NT2/D1 (cell line): Measurements from ENCODE around the gene KRT81.

Experiments used
- SUZ12 ChIP-seq: IDR thresholded peaks from 2 replicates; pipeline ENCODE4 v1.6.1; 2011; ENCODE audit not compliant: insufficient read length, insufficient read depth; ENCODE audit errors: extremely low read depth
- YY1 ChIP-seq: IDR thresholded peaks from 2 replicates; pipeline ENCODE4 v1.6.1; 2011; ENCODE audit not compliant: insufficient read length, insufficient read depth
- ZNF274 ChIP-seq: IDR thresholded peaks from 2 replicates; pipeline ENCODE4 v1.6.1; 2011; ENCODE audit warnings: mild to moderate bottlenecking, low read depth, low read length

GRCh38 chr12:52244615-52244994 is 46.7 kb downstream of the KRT81 start:
- no peak for TF ChIP-seq SUZ12
- TF ChIP-seq ZNF274, result no peak
- TF ChIP-seq YY1, result no peak
